ENCODE data around the gene RNF149.
"Not testable (repeated sequence)": the region's sequence is repeated elsewhere in the genome, so short reads cannot be mapped to it uniquely, and the experiment has no call there.

RNF149 gene

DNA sequence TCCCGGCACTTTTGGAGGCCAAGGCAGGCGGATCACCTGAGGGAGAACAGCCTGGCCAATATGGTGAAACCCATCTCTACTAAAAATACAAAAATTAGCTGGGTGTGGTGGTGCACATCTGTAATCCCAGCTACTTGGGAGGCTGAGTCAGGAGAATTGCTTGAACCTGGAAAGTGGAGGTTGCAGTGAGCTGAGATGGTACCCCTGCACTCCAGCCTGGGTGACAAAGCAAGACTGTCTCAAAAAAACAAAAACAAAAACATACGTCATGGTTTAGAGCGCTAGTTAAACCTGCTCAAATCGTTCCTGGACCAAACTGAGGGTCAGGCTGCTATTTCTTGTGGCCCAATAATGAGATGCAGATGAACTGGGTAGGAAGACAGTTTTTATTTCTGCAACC is 63.0 kb downstream of the RNF149 start:
- not testable (repeated sequence) for H3K27me3 Mint-ChIP-seq; H3K4me3 Mint-ChIP-seq; H3K36me3 Mint-ChIP-seq (ENCODE audit: low read depth); H3K4me1 Mint-ChIP-seq (ENCODE audit: low read depth); H3K27ac Mint-ChIP-seq; H3K9me3 Mint-ChIP-seq

DNA sequence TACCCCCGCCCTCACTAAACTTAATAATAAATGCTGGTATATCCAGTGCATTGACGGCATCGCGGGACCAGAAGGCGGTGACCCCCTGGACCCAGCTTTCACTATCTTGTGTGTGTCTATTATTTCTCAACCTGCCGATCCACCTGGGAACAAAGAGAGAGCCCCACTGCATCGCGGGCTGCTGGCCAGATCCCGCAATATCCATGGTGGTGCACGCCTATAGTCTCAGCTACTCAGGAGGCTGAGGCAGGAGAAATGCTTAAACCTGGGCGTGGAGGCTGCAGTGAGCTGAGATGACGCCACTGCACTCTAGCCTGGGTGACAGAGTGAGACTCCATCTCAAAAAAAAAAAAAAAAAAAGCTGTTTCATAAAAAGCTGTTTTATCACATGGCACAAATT is 63.6 kb downstream of the RNF149 start:
- H3K36me3 Mint-ChIP-seq (ENCODE audit: low read depth); H3K4me1 Mint-ChIP-seq (ENCODE audit: low read depth); H3K9me3 Mint-ChIP-seq; H3K27ac Mint-ChIP-seq; H3K4me3 Mint-ChIP-seq; H3K27me3 Mint-ChIP-seq: not testable (repeated sequence)

DNA sequence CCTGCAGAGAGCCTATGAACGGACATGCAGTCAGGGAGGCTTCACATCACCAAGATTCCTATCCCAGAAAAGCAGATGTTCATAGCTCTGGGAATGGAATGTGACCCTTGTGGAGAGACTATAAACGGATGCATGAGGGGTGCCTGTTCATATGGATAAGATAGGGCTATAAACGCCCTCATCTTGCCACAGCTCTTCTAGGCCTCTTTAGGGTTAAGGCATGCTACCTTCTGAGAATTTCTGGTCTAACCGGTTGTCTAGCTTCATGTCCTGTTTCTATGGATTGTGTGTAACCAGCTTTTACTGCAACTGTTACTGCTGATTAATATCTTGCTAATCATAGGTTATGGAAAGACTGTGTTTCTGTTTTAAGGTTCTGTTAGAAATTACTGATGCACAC is 64.1 kb downstream of the RNF149 start:
- not testable (repeated sequence) for H3K4me1 Mint-ChIP-seq (ENCODE audit: low read depth); H3K9me3 Mint-ChIP-seq; H3K4me3 Mint-ChIP-seq; H3K27me3 Mint-ChIP-seq; H3K36me3 Mint-ChIP-seq (ENCODE audit: low read depth); H3K27ac Mint-ChIP-seq

DNA sequence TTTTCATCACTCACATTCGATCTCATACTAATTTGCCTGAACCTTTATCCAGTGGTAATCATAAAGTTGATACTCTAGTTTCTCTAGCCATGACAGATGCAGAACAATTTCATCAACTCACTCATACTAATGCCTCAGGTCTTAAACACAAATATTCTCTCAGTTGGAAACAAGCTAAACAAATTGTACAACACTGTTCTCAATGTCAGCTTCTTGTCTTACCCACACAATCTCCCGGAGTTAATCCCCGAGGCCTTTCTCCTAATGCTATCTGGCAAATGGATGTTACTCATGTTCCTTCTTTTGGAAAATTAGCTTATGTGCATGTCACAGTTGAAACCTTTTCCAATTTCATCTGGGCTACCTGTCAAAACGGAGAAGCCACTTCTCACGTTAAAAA is 67.3 kb downstream of the RNF149 start:
- Mint-ChIP-seq H3K4me3 (no peak overlapping the region), H3K27me3 (no peaks in the 10 kb centered on the region), H3K9me3 (no peaks in the 10 kb centered on the region), H3K4me1 (ENCODE audit: low read depth) (no peaks in the 10 kb centered on the region), H3K36me3 (ENCODE audit: low read depth) (no peaks in the 10 kb centered on the region), H3K27ac (no peak overlapping the region)

DNA sequence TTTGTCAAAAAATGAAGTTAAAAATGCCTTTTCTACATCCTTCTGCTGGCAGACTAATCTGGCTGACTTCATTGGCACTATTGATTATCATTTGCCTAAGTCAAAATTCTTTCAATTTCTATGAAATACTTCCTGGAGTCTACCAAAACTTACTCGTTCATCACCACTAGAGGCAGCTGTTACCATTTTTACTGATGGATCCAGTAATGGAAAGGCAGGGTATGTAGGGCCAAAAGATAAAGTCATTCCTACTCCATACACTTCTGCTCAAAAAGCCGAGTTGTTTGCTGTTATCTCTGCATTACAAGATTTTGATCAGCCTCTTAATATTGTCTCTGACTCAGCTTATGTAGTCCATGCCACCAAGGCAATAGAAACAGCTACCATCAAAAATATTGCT is 67.8 kb downstream of the RNF149 start:
- not testable (repeated sequence) for H3K4me1 Mint-ChIP-seq (ENCODE audit: low read depth); H3K27me3 Mint-ChIP-seq; H3K4me3 Mint-ChIP-seq; H3K27ac Mint-ChIP-seq; H3K9me3 Mint-ChIP-seq; H3K36me3 Mint-ChIP-seq (ENCODE audit: low read depth)

DNA sequence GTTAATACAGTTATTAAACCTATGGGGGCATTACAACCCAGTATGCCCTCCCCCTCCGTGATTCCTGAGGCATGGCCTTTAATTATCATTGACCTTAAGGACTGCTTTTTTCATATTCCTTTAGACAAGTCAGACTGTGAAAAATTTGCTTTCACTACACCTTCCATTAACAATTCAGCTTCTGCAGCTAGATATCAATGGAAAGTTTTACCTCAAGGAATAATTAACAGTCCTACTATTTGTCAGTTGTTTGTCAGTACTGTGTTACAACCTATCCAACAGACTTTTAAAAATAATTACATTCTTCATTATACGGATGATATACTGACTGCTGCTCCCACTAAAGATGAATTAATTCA is 68.8 kb downstream of the RNF149 start:
- H3K4me3 Mint-ChIP-seq; H3K36me3 Mint-ChIP-seq (ENCODE audit: low read depth); H3K27ac Mint-ChIP-seq; H3K4me1 Mint-ChIP-seq (ENCODE audit: low read depth); H3K27me3 Mint-ChIP-seq; H3K9me3 Mint-ChIP-seq: not testable (repeated sequence)

DNA sequence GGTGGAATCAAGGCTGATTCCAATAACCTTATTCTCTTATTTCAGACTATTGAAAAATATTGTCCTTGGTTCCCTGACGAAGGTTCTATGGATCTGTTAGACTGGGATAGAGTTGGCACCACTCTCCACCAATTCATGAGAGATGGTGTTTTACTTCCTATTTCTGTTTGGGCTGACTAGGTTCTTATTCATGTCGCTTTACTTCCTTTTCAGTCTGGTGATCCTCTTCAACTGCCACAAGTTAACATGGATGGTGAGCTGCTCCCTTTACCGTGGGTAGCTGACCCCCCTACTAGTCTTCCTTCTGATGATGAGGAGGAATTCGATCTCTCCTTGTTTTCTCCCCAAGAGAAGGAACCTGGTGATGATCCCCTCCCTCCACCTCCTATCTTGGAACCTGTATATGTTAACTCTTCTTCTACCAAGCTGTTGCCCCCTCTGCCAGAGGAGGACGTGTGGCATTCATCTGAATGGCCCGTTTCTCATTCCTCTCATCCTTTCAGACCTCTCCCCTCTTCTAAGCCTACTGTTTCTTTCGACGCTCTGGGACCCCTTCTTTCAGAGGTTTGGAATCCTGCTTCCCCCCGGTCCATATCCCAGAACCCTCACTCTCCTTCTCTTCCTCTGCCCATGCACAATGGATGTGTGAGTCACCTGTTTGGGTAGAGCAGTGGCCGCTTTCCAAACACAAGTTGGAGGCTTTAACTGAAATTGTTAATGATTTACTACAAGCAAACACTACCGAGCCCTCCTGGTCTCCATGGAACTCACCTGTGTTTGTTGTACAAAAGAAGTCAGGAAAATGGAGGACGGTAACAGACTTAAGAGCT is 69.4 kb downstream of the RNF149 start:
- Mint-ChIP-seq H3K27me3 (no peaks in the 10 kb centered on the region), H3K4me3 (no peak overlapping the region), H3K4me1 (ENCODE audit: low read depth) (no peaks in the 10 kb centered on the region), H3K9me3 (no peaks in the 10 kb centered on the region), H3K27ac (no peak overlapping the region), H3K36me3 (ENCODE audit: low read depth) (no peaks in the 10 kb centered on the region)

DNA sequence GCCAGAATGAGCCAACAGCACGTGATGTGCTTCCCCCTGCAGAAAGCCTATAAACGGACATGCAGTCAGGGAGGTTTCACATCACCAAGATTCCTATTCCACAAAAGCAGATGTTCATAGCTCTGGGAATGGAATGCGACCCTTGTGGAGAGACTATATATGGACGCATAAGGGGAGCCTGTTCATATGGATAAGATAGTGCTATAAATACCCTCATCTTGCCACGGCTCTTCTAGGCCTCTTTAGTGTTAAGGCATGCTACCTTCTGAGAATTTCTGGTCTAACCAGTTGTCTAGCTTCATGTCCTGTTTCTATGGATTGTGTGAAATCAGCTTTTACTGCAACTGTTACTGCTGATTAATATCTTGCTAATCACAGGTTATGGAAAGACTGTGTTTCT is 70.6 kb downstream of the RNF149 start:
- H3K36me3 Mint-ChIP-seq (ENCODE audit: low read depth); H3K4me1 Mint-ChIP-seq (ENCODE audit: low read depth); H3K9me3 Mint-ChIP-seq; H3K27me3 Mint-ChIP-seq; H3K4me3 Mint-ChIP-seq; H3K27ac Mint-ChIP-seq: not testable (repeated sequence)

DNA sequence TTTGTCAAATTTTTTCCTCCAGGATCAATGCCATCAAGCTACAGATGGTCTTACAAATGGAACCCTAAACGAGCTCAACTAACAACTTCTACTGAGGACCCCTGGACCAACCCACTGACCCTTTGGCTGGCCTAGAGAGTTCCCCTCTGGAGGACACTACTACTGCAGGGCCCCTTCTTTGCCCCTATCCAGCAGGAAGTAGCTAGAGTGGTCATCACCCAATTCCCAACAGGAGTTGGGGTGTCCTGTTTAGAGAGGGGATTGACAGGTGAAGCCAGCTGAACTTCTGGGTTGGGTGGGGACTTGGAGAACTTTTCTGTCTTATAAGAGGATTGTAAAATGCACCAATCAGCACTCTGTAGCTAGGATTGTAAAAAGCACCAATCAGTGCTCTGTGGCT is 72.5 kb downstream of the RNF149 start:
- not testable (repeated sequence) for H3K4me3 Mint-ChIP-seq; H3K4me1 Mint-ChIP-seq (ENCODE audit: low read depth); H3K27me3 Mint-ChIP-seq; H3K9me3 Mint-ChIP-seq; H3K27ac Mint-ChIP-seq; H3K36me3 Mint-ChIP-seq (ENCODE audit: low read depth)

DNA sequence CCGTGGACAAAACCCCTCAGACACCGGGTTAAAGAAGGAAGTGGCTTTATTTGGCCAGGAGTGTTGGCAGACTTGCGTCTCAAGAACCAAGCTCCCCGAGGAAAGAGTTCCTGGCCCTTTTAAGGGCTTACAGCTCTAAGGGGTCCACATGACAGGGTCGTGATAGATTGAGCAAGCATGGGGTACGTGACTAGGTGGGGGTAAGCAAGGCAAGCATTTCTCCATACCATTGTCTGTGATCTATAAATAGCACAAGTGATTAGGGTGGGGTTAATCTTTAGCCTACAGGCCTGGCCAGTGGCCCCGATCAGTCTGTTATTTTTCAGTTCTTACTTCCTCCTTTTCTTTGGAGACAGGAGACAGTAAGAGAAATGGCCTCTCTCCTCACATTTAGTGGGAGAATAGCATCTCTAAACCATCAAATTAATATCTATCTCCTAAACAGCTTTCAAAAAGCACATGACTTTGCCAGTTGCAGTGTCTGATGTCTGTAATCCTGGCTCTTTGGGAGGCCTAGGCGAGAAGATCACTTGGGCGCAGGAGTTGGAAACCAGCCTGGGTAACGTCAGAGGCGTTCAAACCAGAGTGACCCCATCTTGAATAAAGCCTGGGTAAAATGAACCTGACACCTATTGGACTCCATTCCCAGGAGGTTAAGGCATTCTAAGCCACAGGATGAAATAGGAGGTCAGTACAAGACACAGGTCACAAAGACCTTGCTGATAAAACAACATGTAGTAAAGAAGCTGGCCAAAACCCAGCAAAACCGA is 74.1 kb downstream of the RNF149 start:
- H3K27me3 Mint-ChIP-seq = no peaks in the 10 kb centered on the region

DNA sequence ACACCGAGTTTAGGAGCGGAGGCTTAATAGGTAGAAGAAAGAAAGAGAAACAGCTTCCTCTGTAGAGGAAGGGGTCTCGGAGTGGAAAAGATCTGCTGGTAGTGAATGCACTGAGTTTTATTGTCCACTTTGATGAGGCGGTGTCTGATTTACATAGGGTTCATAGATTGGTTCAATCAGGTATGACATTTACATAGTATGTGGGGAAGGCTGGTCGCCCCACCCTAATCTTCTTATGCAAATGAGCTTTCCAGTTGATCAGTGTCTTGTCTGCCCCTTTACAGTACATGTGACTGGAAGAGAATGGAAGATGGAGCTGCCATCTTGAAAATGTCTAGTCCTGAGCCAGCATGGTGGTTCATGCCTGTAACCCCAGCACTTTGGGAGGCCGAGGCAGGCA is 75.7 kb downstream of the RNF149 start:
- Mint-ChIP-seq H3K27ac (no peak overlapping the region), H3K4me1 (ENCODE audit: low read depth) (no peaks in the 10 kb centered on the region), H3K9me3 (peaks cover 10% of the 10 kb centered on the region), H3K4me3 (no peak overlapping the region), H3K36me3 (ENCODE audit: low read depth) (peaks cover 4% of the 10 kb centered on the region), H3K27me3 (no peaks in the 10 kb centered on the region)

More for the DNA sequence above, 74.1 kb downstream of the RNF149 start:
- H3K9me3 Mint-ChIP-seq = peaks cover 10% of the 10 kb centered on the region
- no peak overlapping the region for H3K4me3 Mint-ChIP-seq
- H3K27ac Mint-ChIP-seq = no peak overlapping the region
- H3K36me3 Mint-ChIP-seq (ENCODE audit: low read depth) = peaks cover 4% of the 10 kb centered on the region
- H3K4me1 Mint-ChIP-seq (ENCODE audit: low read depth) = no peaks in the 10 kb centered on the region

DNA sequence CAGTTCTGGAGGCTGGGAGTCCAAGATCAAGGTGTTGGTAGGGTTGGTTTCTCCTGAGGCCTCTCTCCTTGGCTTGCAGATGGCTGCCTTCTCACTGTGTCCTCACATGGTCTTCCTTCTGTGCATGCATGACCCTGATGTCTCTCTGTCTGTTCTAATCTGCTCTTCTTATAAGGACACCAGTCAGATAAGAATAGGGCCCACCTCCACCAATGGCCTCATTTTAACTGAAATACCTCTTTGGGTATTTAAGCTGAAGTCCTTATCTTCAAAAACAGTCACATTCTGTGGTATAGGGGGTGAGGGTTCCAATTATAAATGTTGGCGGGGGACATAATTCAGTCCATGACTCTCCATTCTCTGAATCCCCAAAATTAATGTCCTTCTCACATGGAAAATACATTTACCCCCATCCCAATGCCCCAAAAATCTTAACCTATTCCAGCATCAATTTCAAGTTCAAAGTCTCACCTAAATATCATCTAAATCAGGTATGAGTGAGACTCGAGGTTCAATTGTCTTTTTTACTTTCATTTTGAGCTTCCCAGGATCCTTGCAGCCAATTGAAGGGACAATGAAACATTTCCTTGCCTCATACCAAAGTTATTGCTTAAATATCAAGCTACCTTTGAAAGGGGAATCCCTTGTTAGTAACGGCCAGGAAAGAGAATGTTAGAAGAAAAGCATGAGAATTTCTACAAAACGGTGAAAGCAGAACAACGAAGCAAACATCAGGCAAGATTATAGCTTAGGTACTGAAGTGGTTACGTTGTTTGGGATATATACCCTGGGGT is 76.4 kb downstream of the RNF149 start:
- Mint-ChIP-seq H3K27ac (no peak overlapping the region), H3K9me3 (peaks cover 10% of the 10 kb centered on the region), H3K4me1 (ENCODE audit: low read depth) (no peaks in the 10 kb centered on the region), H3K4me3 (no peak overlapping the region), H3K27me3 (no peaks in the 10 kb centered on the region), H3K36me3 (ENCODE audit: low read depth) (peaks cover 4% of the 10 kb centered on the region)

DNA sequence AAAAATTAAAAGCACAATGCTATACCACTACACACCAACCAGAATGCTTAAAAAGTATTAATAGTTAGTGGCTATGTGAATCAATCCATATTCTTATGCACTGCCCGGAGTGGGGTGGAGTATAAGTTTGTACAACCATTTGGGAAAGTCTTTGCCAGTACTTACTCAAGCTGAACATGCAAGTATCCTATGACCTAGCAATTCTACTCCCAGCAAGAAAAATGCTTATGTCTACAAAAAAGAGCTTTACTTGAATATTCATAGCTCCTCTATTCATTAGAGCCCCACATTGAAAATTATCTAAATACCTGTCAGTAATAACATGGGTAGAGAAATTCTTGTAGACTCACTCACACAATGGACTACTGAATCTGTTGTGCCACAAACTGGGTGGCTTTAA is 77.3 kb downstream of the RNF149 start:
- Mint-ChIP-seq H3K4me3 (no peak overlapping the region), H3K36me3 (ENCODE audit: low read depth) (peaks cover 4% of the 10 kb centered on the region), H3K9me3 (peaks cover 10% of the 10 kb centered on the region), H3K27me3 (no peaks in the 10 kb centered on the region), H3K27ac (no peak overlapping the region), H3K4me1 (ENCODE audit: low read depth) (no peaks in the 10 kb centered on the region)

DNA sequence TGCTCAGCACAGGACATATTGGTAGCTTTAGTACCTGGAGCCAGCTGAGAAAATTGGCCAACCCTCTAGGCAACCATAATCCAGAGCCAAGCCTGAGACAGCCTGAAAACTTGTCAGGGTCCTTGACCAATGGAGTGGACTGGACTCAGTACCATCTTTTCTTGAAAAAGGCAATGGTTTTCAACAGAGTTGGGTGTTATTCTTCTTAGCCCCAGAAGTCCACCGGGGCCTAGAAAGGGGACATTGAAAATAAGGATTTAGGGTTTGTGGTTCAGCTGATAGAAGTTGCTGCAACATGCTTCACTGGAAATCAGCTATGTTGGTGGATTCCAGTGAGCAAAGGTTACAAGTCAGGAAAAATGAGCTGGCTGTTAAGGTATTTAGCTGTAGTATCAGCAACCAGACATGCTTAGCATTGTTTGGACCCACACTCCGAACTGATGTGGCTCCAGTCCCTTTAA is 77.9 kb downstream of the RNF149 start:
- Mint-ChIP-seq H3K4me3 (no peak overlapping the region), H3K36me3 (ENCODE audit: low read depth) (peaks cover 4% of the 10 kb centered on the region), H3K9me3 (peaks cover 10% of the 10 kb centered on the region), H3K27me3 (no peaks in the 10 kb centered on the region), H3K4me1 (ENCODE audit: low read depth) (no peaks in the 10 kb centered on the region), H3K27ac (no peak overlapping the region)

All from stimulated activated naive CD8-positive, alpha-beta T cell treated with anti-CD3 and anti-CD28 coated beads, Interleukin-15, Interleukin-2, amounts not matched to agents 100 ng/mL and 50 ng/mL, for 24 hours (primary cell).